Psoas muscle (tissue), 8 donors: ENCODE data around the gene TCF7L2. TPM values are rescaled to one million over a fixed set of nuclear protein-coding genes. Genes with fewer than 3 reads are reported as not detected.

Source experiments
- ATAC-seq, 4 donors: fragments of 200-7000 bp; cut with Tn5 transposase; one replicate each; pipeline ENCODE4 v1.9.1; 2020; ENCODE audit warnings: moderate library complexity in 3 of 4, mild to moderate bottlenecking in 2 of 4
- DNase-seq, 2 donors: peaks; one replicate each; pipeline ENCODE4 v3.0.0-alpha.2; 2020
- H3K27ac ChIP-seq: fragments of 200-600 bp; one replicate; pipeline ENCODE4 v1.8.0; 2022
- H3K27me3 ChIP-seq, 3 donors: fragments of 200-600 bp in 1 of 3; one replicate each; pipeline versions ENCODE4 v1.6.1 to v1.8.0; 2013 to 2022; ENCODE audit warnings: low read length in 2 of 3, mild to moderate bottlenecking in 2 of 3, moderate library complexity in 1 of 3; ENCODE audit not compliant: insufficient read depth in 3 of 3
- H3K36me3 ChIP-seq, 2 donors: fragments of 200-600 bp in 1 of 2; one replicate each; pipeline versions ENCODE4 v1.6.1 to v1.8.0; 2013 to 2022; ENCODE audit warnings: low read depth in 1 of 2, mild to moderate bottlenecking in 1 of 2, moderate library complexity in 1 of 2; ENCODE audit not compliant: insufficient read depth in 1 of 2
- H3K4me1 ChIP-seq: fragments of 200-600 bp; one replicate; pipeline ENCODE4 v1.8.0; 2022
- H3K4me3 ChIP-seq: fragments of 200-600 bp; one replicate; pipeline ENCODE4 v1.8.0; 2022; ENCODE audit warnings: mild to moderate bottlenecking
- H3K9me3 ChIP-seq: fragments of 200-600 bp; one replicate; pipeline ENCODE4 v1.8.0; 2022
- CTCF ChIP-seq: fragments of 200-600 bp; IDR thresholded peaks from one replicate; pipeline ENCODE4 v1.8.0; 2022; ENCODE audit warnings: antibody characterized with exemption
- WGBS, 3 donors: extraction: QIAGEN DNeasy Blood & Tissue Kit; methylation state at CpG; one replicate each; pipeline versions ENCODE4 v1.1.6 to v1.1.7; 2013; 5-methylcytosine and 5-hydroxymethylcytosine counted together
- intact Hi-C, 2 donors: fragments of 100-400 bp; cut with DNase I; formaldehyde crosslinking; loops; one replicate each; pipeline versions ENCODE4 v1.11.0 to v1.14.2; 2022
- polyA plus RNA-seq, 3 donors: library from polyadenylated mRNA; stranded (reverse); fragments of 200-250 nt; gene quantifications; one replicate each; pipeline ENCODE4 v1.2.3, GENCODE V29; 2013
- total RNA-seq, 4 donors: library from RNA; stranded (reverse); fragmentation: NEBNext Ultra II Directional in 2 of 4; extraction: Animal tissue kit (Norgen Biotek cat#: 25700) in 2 of 4; gene quantifications; one replicate each; pipeline versions ENCODE4 v1.2.1 to v1.2.4, GENCODE V29; 2021 to 2023
- donor health status: healthy with polysubstance abuse.
- donor health status: DM: no; HTN: no; CAD: no; lungs with moderate emphysema.
- donor health status: Bipolar disorder and iron deficiency.
- donor health status: healthy.
- donor health status: DM: yes; HTN: yes; CAD: no.
- donor health status: DM: no; HTN: no; CAD: no.
- donor health status: DM: no; HTN: no; CAD: no.
- donor health status: DM: yes; HTN: yes; CAD: no.

Gene TCF7L2
- total and polyA plus RNA-seq, 7 donors, result 1.8 to 8.5 (median 4.3) TPM

GRCh38 chr10:113021268-113022040 lies 71.4 kb downstream of the TCF7L2 start:
- intact Hi-C loops, result no loop called here
- peak overlapping the region; percentile 28 for H3K4me3 ChIP-seq
- peaks cover 46% of the 10 kb centered on the region for H3K4me1 ChIP-seq
- H3K36me3 ChIP-seq, result no peaks in the 10 kb centered on the region
- DNase-seq, result no peak
- H3K9me3 ChIP-seq, result no peaks in the 10 kb centered on the region
- 24 to 32% (median 26%) methylated on average over 9 of the region's 9 CpGs for WGBS, 3 donors
- peak overlapping the region; percentile 21 for H3K27ac ChIP-seq
- no peaks in the 10 kb centered on the region for H3K27me3 ChIP-seq
- ATAC-seq, result peak in 3 of 4 donors; percentile 19 to 51 (median 34)
- no peak for TF ChIP-seq CTCF

- intact Hi-C loops, result no loop called here
- DNase-seq, result no peak
- Histone ChIP-seq H3K27ac (no peak overlapping the region), H3K4me3 (no peak overlapping the region), H3K4me1 (peaks cover 54% of the 10 kb centered on the region), H3K9me3 (no peaks in the 10 kb centered on the region), H3K36me3 (no peaks in the 10 kb centered on the region), H3K27me3 (no peaks in the 10 kb centered on the region)
- TF ChIP-seq CTCF, result no peak
- no peak for ATAC-seq
- WGBS, 3 donors, result 77 to 82% (median 78%) methylated on average over 7 of the region's 7 CpGs
These were observed 72.2 kb downstream of the TCF7L2 start for GRCh38 chr10:113022265-113022664.

GRCh38 chr10:113023017-113023416 lies 73.0 kb downstream of the TCF7L2 start:
- H3K4me1 ChIP-seq, result peaks cover 61% of the 10 kb centered on the region
- intact Hi-C loops, result no loop called here
- ATAC-seq (no peak), DNase-seq (no peak)
- no peaks in the 10 kb centered on the region for H3K27me3 ChIP-seq
- TF ChIP-seq CTCF, result no peak
- H3K36me3 ChIP-seq, result no peaks in the 10 kb centered on the region
- WGBS, 3 donors, result 89 to 92% (median 90%) methylated on average over 5 to 6 of the region's 6 CpGs
- no peak overlapping the region for H3K27ac ChIP-seq
- no peaks in the 10 kb centered on the region for H3K9me3 ChIP-seq
- no peak overlapping the region for H3K4me3 ChIP-seq

GRCh38 chr10:113024930-113025329 lies 74.9 kb downstream of the TCF7L2 start:
- no peak for ATAC-seq

More at GRCh38 chr10:113024930-113025329, 74.9 kb downstream of the TCF7L2 start:
- Histone ChIP-seq H3K4me1 (peaks cover 64% of the 10 kb centered on the region), H3K36me3 (no peaks in the 10 kb centered on the region), H3K27ac (no peak overlapping the region), H3K9me3 (no peaks in the 10 kb centered on the region), H3K27me3 (no peaks in the 10 kb centered on the region), H3K4me3 (no peak overlapping the region)
- no peak for TF ChIP-seq CTCF
- no peak for DNase-seq
- intact Hi-C loops, result loop anchor here in 1 of 2 donors (5.0 kb wide), 1 partner anchor 73 kb away; the partner anchor contains the start of gene TCF7L2
- 93 to 98% (median 97%) methylated on average over 6 of the region's 6 CpGs for WGBS, 3 donors
